WERI-Rb-1 (cell line): ENCODE measurements around the gene CECR2.

Source experiments
- DNase-seq: peaks from one replicate; pipeline ENCODE4 v3.0.0-alpha.2; 2020
- H3K27ac ChIP-seq: fragments of 250-450 bp; sonication (Bioruptor Pico); 2 replicates; pipeline ENCODE4 v1.5.1; 2020; ENCODE audit warnings: mild to moderate bottlenecking, moderate library complexity
- H3K27me3 ChIP-seq: fragments of 250-450 bp; sonication (Bioruptor Pico); 2 replicates; pipeline ENCODE4 v1.5.1; 2021; ENCODE audit warnings: mild to moderate bottlenecking, low read depth, moderate library complexity; ENCODE audit not compliant: insufficient read depth, severe bottlenecking
- H3K36me3 ChIP-seq: fragments of 250-450 bp; sonication (Bioruptor Pico); 2 replicates; pipeline ENCODE4 v1.5.1; 2020; ENCODE audit warnings: mild to moderate bottlenecking, moderate library complexity
- H3K4me3 ChIP-seq: 2 replicates; pipeline ENCODE4 v1.5.1; 2011; ENCODE audit warnings: low read depth, mild to moderate bottlenecking, control low read depth, low read length
- H3K9me3 ChIP-seq: fragments of 250-450 bp; sonication (Bioruptor Pico); 2 replicates; pipeline ENCODE4 v1.5.1; 2021; ENCODE audit warnings: mild to moderate bottlenecking, moderate library complexity; ENCODE audit not compliant: severe bottlenecking
- CTCF ChIP-seq: IDR thresholded peaks from 2 replicates; pipeline ENCODE4 v1.5.1; 2011; ENCODE audit warnings: low read depth, mild to moderate bottlenecking, control low read depth, inconsistent platforms, low read length

The CECR2 gene

GRCh38 chr22:17477391-17477833 is 108.2 kb downstream of the CECR2 start:
- Histone ChIP-seq H3K36me3 (no peaks in the 10 kb centered on the region), H3K9me3 (no peaks in the 10 kb centered on the region), H3K27me3 (no peaks in the 10 kb centered on the region), H3K27ac (no peak overlapping the region), H3K4me3 (no peak overlapping the region)
- DNase-seq = no peak
- TF ChIP-seq CTCF = no peak

DNA sequence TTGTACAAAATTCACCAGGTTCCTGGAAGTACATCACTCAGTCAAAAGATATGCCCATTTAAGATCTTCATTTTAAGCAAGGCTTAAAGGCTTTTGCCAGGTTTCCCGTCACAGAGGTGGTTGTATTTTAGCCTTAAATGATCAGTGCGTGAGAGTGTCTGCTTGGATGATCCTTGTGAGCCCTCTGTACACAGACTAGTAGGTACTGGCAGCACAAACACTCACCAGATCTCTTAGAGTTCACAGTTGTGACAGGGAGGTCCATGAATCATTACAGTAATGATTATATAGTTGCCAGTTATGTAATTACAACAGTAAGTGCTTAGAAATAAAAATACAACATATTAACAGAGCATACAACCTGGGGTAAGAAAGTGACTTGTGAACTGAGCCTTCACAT is 109.9 kb downstream of the CECR2 start:
- no peaks in the 10 kb centered on the region for H3K27me3 ChIP-seq
- H3K4me3 ChIP-seq = no peak overlapping the region
- DNase-seq = no peak
- H3K27ac ChIP-seq = no peak overlapping the region
- no peaks in the 10 kb centered on the region for H3K36me3 ChIP-seq
- H3K9me3 ChIP-seq = no peaks in the 10 kb centered on the region
- TF ChIP-seq CTCF = no peak

GRCh38 chr22:17481424-17481823 is 112.2 kb downstream of the CECR2 start:
- Histone ChIP-seq H3K9me3 (no peaks in the 10 kb centered on the region), H3K27me3 (peaks cover 3% of the 10 kb centered on the region), H3K27ac (no peak overlapping the region), H3K4me3 (no peak overlapping the region), H3K36me3 (no peaks in the 10 kb centered on the region)
- no peak for TF ChIP-seq CTCF
- DNase-seq = no peak

DNA sequence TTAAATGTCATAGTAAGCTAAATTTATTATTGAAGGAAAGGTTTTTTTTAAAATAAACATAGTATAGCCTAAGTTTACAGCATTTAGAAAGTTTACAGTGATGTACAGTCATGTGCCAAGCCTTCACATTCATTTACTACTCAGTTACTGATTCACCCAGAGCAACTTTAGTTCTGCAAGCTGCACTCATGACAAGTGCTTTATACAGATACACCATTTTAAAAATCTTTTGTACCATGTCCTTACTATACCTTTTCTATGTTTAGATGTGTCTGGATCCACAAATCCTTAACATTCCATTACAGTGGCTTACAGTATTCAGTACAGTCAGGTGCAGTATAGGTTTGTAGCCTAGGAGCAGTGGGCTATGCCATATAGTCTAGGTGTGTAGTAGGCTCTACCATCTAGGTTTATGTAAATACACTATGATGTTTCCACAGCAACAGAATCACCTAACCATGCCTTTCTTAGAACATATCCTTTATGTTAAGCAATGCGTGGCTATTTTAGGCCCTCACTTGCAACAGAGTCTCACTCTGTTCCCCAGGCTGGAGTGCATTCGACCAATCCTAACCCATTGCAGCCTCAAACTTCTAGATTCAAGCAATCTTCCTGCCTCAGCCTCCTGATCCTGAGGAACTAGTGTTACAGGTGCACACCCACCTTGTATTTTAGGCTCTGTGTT is 114.6 kb downstream of the CECR2 start:
- no peak for DNase-seq

GRCh38 chr22:17484608-17485007 is 115.3 kb downstream of the CECR2 start:
- no peaks in the 10 kb centered on the region for H3K36me3 ChIP-seq
- H3K27me3 ChIP-seq = peaks cover 3% of the 10 kb centered on the region
- no peak for TF ChIP-seq CTCF
- H3K4me3 ChIP-seq = no peak overlapping the region
- no peak for DNase-seq
- H3K9me3 ChIP-seq = no peaks in the 10 kb centered on the region
- no peak overlapping the region for H3K27ac ChIP-seq

More for the DNA sequence above, 114.6 kb downstream of the CECR2 start:
- no peaks in the 10 kb centered on the region for H3K36me3 ChIP-seq
- no peak overlapping the region for H3K4me3 ChIP-seq
- H3K27ac ChIP-seq = no peak overlapping the region
- no peak for TF ChIP-seq CTCF
- H3K9me3 ChIP-seq = no peaks in the 10 kb centered on the region
- H3K27me3 ChIP-seq = peaks cover 3% of the 10 kb centered on the region

- H3K9me3 ChIP-seq = no peaks in the 10 kb centered on the region
- peaks cover 3% of the 10 kb centered on the region for H3K27me3 ChIP-seq
- TF ChIP-seq CTCF = no peak
- H3K27ac ChIP-seq = no peak overlapping the region
- no peak for DNase-seq
- H3K36me3 ChIP-seq = no peaks in the 10 kb centered on the region
- no peak overlapping the region for H3K4me3 ChIP-seq
Measured at GRCh38 chr22:17486313-17486712, 117.1 kb downstream of the CECR2 start.
